ENCODE measurements around the gene FAM170B. TPM values are rescaled to one million over a fixed set of nuclear protein-coding genes. Genes with fewer than 3 reads are reported as not detected.

The FAM170B gene
- polyA plus RNA-seq, 1 of the 3 experiments (the other 2 are of a cell fraction) = not detected

- ChIA-PET POLR2A (interaction anchor here (0.8 kb wide), 1 partner anchor 62 kb away, joined by 4 read pairs; no protein-coding TSS in a partner anchor), CTCF (interaction anchor here (0.7 kb wide), 1 partner anchor 20 kb away, joined by 3 read pairs; no protein-coding TSS in a partner anchor)
- no peak for DNase-seq
- Histone ChIP-seq H3K9me3 (no peaks in the 10 kb centered on the region), H2AFZ (ENCODE audit: low read depth) (no peak overlapping the region), H3K36me3 (replicated peaks in 1 of 2; ENCODE audit: control insufficient read depth in 1 of 2, insufficient read depth in 2 of 2, low read length in 1 of 2) (no peaks in the 10 kb centered on the region), H3F3A (replicated peaks; ENCODE audit: insufficient read depth) (no peaks in the 10 kb centered on the region), H3K4me1 (ENCODE audit: control insufficient read depth in 1 of 2, insufficient read depth in 2 of 2, low read depth in 1 of 2, low read length in 1 of 2) (no peaks in the 10 kb centered on the region; a peak in 1 of 4 replicates), H4K20me1 (ENCODE audit: insufficient read depth) (no peaks in the 10 kb centered on the region), H3K27ac (ENCODE audit: low read depth in 2 of 2, low read length in 1 of 2) (no peak overlapping the region), H3K27me3 (ENCODE audit: insufficient read depth) (no peaks in the 10 kb centered on the region), H3K9me2 (no peaks in the 10 kb centered on the region), H3K4me3 (ENCODE audit: low read depth in 2 of 2, low read length in 1 of 2) (no peak overlapping the region), H3K79me2 (ENCODE audit: insufficient read depth) (no peaks in the 10 kb centered on the region), H3K4me2 (no peak overlapping the region), H3K9ac (no peak overlapping the region)
- no peak for TF ChIP-seq CHD2 (IDR thresholded peaks at IDR 0.05; ENCODE audit: low read length, partially characterized antibody)
- TF ChIP-seq TCF12 (IDR thresholded peaks at IDR 0.05) = no peak
- WGBS (ENCODE audit: low lambda C conversion rate) = 37% methylated on average over 3 of the region's 3 CpGs
Observed at GRCh38 chr10:49089557-49090188, 44.1 kb downstream of the FAM170B start.

DNA sequence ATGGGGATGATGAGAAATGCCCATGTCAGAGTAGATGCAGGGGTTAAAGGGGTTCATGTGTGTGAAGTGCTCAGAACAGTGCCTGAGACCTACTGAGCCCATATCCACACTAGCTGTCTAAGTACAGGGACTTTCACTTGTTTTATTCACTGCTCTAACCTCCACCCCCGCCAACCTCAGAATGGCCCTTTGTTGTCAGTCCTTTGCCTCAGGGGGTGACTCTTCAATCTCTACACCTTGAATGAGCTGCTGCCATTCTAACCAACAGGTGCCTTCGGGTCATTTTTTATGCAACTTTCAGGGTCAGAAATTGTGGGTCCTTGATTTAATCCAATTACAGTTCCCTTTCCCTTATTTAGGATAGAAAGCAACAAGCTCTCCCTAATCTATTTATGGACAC is 44.7 kb downstream of the FAM170B start:
- H3K9ac ChIP-seq = no peak overlapping the region
- no peak for DNase-seq
- TF ChIP-seq FOXJ3 (CRISPR knock-in tag; IDR thresholded peaks at IDR 0.05) (no peak), MEF2A (IDR thresholded peaks at IDR 0.05; ENCODE audit: borderline replicate concordance, low read depth) (no peak), EP300 (IDR thresholded peaks at IDR 0.05; ENCODE audit: borderline replicate concordance in 1 of 2, low read depth in 1 of 2, low read length in 1 of 2) (no peak), USF2 (IDR thresholded peaks at IDR 0.05; ENCODE audit: borderline replicate concordance, low read depth, low read length) (no peak), GATA2 (CRISPR knock-in tag; IDR thresholded peaks at IDR 0.05) (no peak), TCF12 (IDR thresholded peaks at IDR 0.05) (no peak), SMC3 (IDR thresholded peaks at IDR 0.05; ENCODE audit: low read depth, low read length) (no peak), FOXM1 (IDR thresholded peaks at IDR 0.05; ENCODE audit: low read depth) (no peak), RXRA (IDR thresholded peaks at IDR 0.05; ENCODE audit: borderline replicate concordance, low read depth) (no peak), SIN3A (IDR thresholded peaks at IDR 0.05; ENCODE audit: borderline replicate concordance, low read depth, low read length) (no peak), POLR2AphosphoS5 (IDR thresholded peaks at IDR 0.05; ENCODE audit: low read depth, low read length) (no peak), YY1 (IDR thresholded peaks at IDR 0.05; ENCODE audit: low read depth) (no peak), NRF1 (IDR thresholded peaks at IDR 0.05; ENCODE audit: low read depth, low read length) (no peak)
- TF ChIP-seq, protein P1, sequence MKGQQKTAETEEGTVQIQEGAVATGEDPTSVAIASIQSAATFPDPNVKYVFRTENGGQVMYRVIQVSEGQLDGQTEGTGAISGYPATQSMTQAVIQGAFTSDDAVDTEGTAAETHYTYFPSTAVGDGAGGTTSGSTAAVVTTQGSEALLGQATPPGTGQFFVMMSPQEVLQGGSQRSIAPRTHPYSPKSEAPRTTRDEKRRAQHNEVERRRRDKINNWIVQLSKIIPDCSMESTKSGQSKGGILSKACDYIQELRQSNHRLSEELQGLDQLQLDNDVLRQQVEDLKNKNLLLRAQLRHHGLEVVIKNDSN (IDR thresholded peaks at IDR 0.05; ENCODE audit: borderline replicate concordance, low read depth) = no peak
- TF ChIP-seq, protein P2, sequence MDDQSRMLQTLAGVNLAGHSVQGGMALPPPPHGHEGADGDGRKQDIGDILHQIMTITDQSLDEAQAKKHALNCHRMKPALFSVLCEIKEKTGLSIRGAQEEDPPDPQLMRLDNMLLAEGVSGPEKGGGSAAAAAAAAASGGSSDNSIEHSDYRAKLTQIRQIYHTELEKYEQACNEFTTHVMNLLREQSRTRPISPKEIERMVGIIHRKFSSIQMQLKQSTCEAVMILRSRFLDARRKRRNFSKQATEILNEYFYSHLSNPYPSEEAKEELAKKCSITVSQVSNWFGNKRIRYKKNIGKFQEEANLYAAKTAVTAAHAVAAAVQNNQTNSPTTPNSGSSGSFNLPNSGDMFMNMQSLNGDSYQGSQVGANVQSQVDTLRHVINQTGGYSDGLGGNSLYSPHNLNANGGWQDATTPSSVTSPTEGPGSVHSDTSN (IDR thresholded peaks at IDR 0.05) = no peak
- TF ChIP-seq, protein P3, sequence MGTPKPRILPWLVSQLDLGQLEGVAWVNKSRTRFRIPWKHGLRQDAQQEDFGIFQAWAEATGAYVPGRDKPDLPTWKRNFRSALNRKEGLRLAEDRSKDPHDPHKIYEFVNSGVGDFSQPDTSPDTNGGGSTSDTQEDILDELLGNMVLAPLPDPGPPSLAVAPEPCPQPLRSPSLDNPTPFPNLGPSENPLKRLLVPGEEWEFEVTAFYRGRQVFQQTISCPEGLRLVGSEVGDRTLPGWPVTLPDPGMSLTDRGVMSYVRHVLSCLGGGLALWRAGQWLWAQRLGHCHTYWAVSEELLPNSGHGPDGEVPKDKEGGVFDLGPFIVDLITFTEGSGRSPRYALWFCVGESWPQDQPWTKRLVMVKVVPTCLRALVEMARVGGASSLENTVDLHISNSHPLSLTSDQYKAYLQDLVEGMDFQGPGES (IDR thresholded peaks at IDR 0.05; ENCODE audit: low read depth, low read length) = no peak
- WGBS (ENCODE audit: low lambda C conversion rate) = 16% methylated on average over 2 of the region's 2 CpGs
- no peaks in the 10 kb centered on the region for H3K27me3 ChIP-seq (ENCODE audit: insufficient read depth)
- H3F3A ChIP-seq (replicated peaks; ENCODE audit: insufficient read depth) = no peaks in the 10 kb centered on the region
- H3K4me3 ChIP-seq (ENCODE audit: low read depth in 2 of 2, low read length in 1 of 2) = no peak overlapping the region
- H2AFZ ChIP-seq (ENCODE audit: low read depth) = no peak overlapping the region
- no peak overlapping the region for H3K4me2 ChIP-seq
- POLR2A ChIA-PET = interaction anchor here (0.8 kb wide), 1 partner anchor 62 kb away, joined by 4 read pairs; no protein-coding TSS in a partner anchor
- H3K4me1 ChIP-seq (ENCODE audit: control insufficient read depth in 1 of 2, insufficient read depth in 2 of 2, low read depth in 1 of 2, low read length in 1 of 2) = no peaks in the 10 kb centered on the region; a peak in 1 of 4 replicates
- H3K79me2 ChIP-seq (ENCODE audit: insufficient read depth) = no peaks in the 10 kb centered on the region
- no peaks in the 10 kb centered on the region for H3K9me2 ChIP-seq
- H3K9me3 ChIP-seq = no peaks in the 10 kb centered on the region
- CTCF ChIA-PET = interaction anchor here (0.7 to 1.0 kb wide), 2 partner anchors 21 to 433 kb away, joined by 3 read pairs; no protein-coding TSS in a partner anchor
- no peak overlapping the region for H3K27ac ChIP-seq (ENCODE audit: low read depth in 2 of 2, low read length in 1 of 2)
- H4K20me1 ChIP-seq (ENCODE audit: insufficient read depth) = no peaks in the 10 kb centered on the region
- no peaks in the 10 kb centered on the region for H3K36me3 ChIP-seq (replicated peaks in 1 of 2; ENCODE audit: control insufficient read depth in 1 of 2, insufficient read depth in 2 of 2, low read length in 1 of 2)

Data from SK-N-SH (cell line).